ENCODE data around the gene HIVEP2. TPM values are rescaled to one million over a fixed set of nuclear protein-coding genes. Genes with fewer than 3 reads are reported as not detected.

HIVEP2 gene
- total and polyA plus RNA-seq, 2 donors (not counting 1 experiment from before 2014, with no cell fraction given): 5.8 to 31.9 TPM

GRCh38 chr6:142752348-142752747, 192.6 kb downstream of the HIVEP2 start:
- no peak overlapping the region for H2AFZ ChIP-seq (ENCODE audit: insufficient read depth, low read depth, low read length, poor library complexity, severe bottlenecking)
- TF ChIP-seq CTCF (IDR thresholded peaks at IDR 0.05) (no peak), EZH2 (IDR thresholded peaks at IDR 0.05; ENCODE audit: borderline replicate concordance, insufficient read depth, low read depth, low read length, poor library complexity, severe bottlenecking) (no peak)
- no peak overlapping the region for H3K9ac ChIP-seq (ENCODE audit: low read length)
- H3K27me3 Mint-ChIP-seq: no peaks in the 10 kb centered on the region
- no CpG with 5 or more reads among the region's 2 CpGs for WGBS (ENCODE audit: insufficient coverage)
- H3K4me1 Mint-ChIP-seq: peaks cover 15% of the 10 kb centered on the region
- H3K4me1 ChIP-seq (ENCODE audit: control insufficient read depth in 2 of 2, insufficient read depth in 2 of 2, low read length in 2 of 2): peaks cover 0 to 5% of the 10 kb centered on the region in 2 donors
- POLR2A ChIA-PET: no interaction called here
- H3K9me3 ChIP-seq (ENCODE audit: control extremely low read depth in 1 of 3, control insufficient read depth in 2 of 3, insufficient read depth in 1 of 3, low read length in 2 of 3): no peaks in the 10 kb centered on the region
- no peak for DNase-seq
- no peaks in the 10 kb centered on the region for H3K79me2 ChIP-seq (ENCODE audit: control insufficient read depth, insufficient read depth, low read length)
- H3K27ac ChIP-seq (ENCODE audit: low read length in 2 of 2): no peak overlapping the region
- intact Hi-C loops (cut with micrococcal nuclease): no loop called here
- H3K27ac Mint-ChIP-seq: no peak overlapping the region
- no peak overlapping the region for H3K4me3 ChIP-seq (ENCODE audit: control extremely low read depth in 1 of 5, extremely low read depth in 1 of 5, insufficient read depth in 1 of 5, low read depth in 2 of 5, low read length in 4 of 5)
- no peak overlapping the region for H3K4me2 ChIP-seq (replicated peaks; ENCODE audit: low read depth, low read length, poor library complexity, severe bottlenecking)
- no peaks in the 10 kb centered on the region for H3K9me3 Mint-ChIP-seq (ENCODE audit: insufficient read depth)
- CTCF ChIA-PET: no interaction called here
- H3K36me3 ChIP-seq (replicated peaks in 1 of 2; ENCODE audit: control extremely low read depth in 1 of 2, control insufficient read depth in 1 of 2, extremely low read depth in 1 of 2, insufficient read depth in 2 of 2, low read length in 1 of 2): peaks cover 2 to 23% of the 10 kb centered on the region in 2 experiments
- no peak overlapping the region for H3K4me3 Mint-ChIP-seq
- H3K27me3 ChIP-seq (replicated peaks in 1 of 4; ENCODE audit: control extremely low read depth in 1 of 4, control insufficient read depth in 3 of 4, insufficient read depth in 4 of 4, low read length in 3 of 4): no peaks in the 10 kb centered on the region
- no peaks in the 10 kb centered on the region for H4K20me1 ChIP-seq (ENCODE audit: control insufficient read depth, insufficient read depth, low read length, poor library complexity, severe bottlenecking)
- ATAC-seq (ENCODE audit: low read depth): no peak

- CTCF ChIA-PET: no interaction called here
- 100% methylated on average over 3 of the region's 3 CpGs for WGBS (ENCODE audit: insufficient coverage)
- H3K4me3 ChIP-seq (ENCODE audit: control extremely low read depth in 1 of 5, extremely low read depth in 1 of 5, insufficient read depth in 1 of 5, low read depth in 2 of 5, low read length in 4 of 5): no peak overlapping the region
- intact Hi-C loops (cut with micrococcal nuclease): no loop called here
- Mint-ChIP-seq H3K27ac (peak overlapping the region; percentile 0), H3K4me3 (no peak overlapping the region), H3K27me3 (no peaks in the 10 kb centered on the region), H3K4me1 (peaks cover 20% of the 10 kb centered on the region), H3K9me3 (ENCODE audit: insufficient read depth) (no peaks in the 10 kb centered on the region)
- H3K4me2 ChIP-seq (replicated peaks; ENCODE audit: low read depth, low read length, poor library complexity, severe bottlenecking): no peak overlapping the region
- no peak overlapping the region for H3K27ac ChIP-seq (ENCODE audit: low read length in 2 of 2)
- POLR2A ChIA-PET: no interaction called here
- H2AFZ ChIP-seq (ENCODE audit: insufficient read depth, low read depth, low read length, poor library complexity, severe bottlenecking): no peak overlapping the region
- peaks cover 0 to 5% of the 10 kb centered on the region in 2 donors for H3K4me1 ChIP-seq (ENCODE audit: control insufficient read depth in 2 of 2, insufficient read depth in 2 of 2, low read length in 2 of 2)
- peaks cover 2 to 17% of the 10 kb centered on the region in 2 experiments for H3K36me3 ChIP-seq (replicated peaks in 1 of 2; ENCODE audit: control extremely low read depth in 1 of 2, control insufficient read depth in 1 of 2, extremely low read depth in 1 of 2, insufficient read depth in 2 of 2, low read length in 1 of 2)
- no peak overlapping the region for H3K9ac ChIP-seq (ENCODE audit: low read length)
- no peaks in the 10 kb centered on the region for H4K20me1 ChIP-seq (ENCODE audit: control insufficient read depth, insufficient read depth, low read length, poor library complexity, severe bottlenecking)
- no peak for DNase-seq
- no peaks in the 10 kb centered on the region for H3K9me3 ChIP-seq (ENCODE audit: control extremely low read depth in 1 of 3, control insufficient read depth in 2 of 3, insufficient read depth in 1 of 3, low read length in 2 of 3)
- H3K27me3 ChIP-seq (replicated peaks in 1 of 4; ENCODE audit: control extremely low read depth in 1 of 4, control insufficient read depth in 3 of 4, insufficient read depth in 4 of 4, low read length in 3 of 4): no peaks in the 10 kb centered on the region
- TF ChIP-seq EZH2 (IDR thresholded peaks at IDR 0.05; ENCODE audit: borderline replicate concordance, insufficient read depth, low read depth, low read length, poor library complexity, severe bottlenecking): no peak
- no peak for TF ChIP-seq CTCF (IDR thresholded peaks at IDR 0.05)
- ATAC-seq (ENCODE audit: low read depth): no peak
- H3K79me2 ChIP-seq (ENCODE audit: control insufficient read depth, insufficient read depth, low read length): no peaks in the 10 kb centered on the region
Observed at GRCh38 chr6:142751452-142751851, 193.5 kb downstream of the HIVEP2 start.
